ENCODE data around the gene NSUN2. TPM values are rescaled to one million over a fixed set of nuclear protein-coding genes. Genes with fewer than 3 reads are reported as not detected.
A peak's percentile ranks its signal among the peaks of the same experiment; 100 is the strongest.

The NSUN2 gene
- total and polyA plus RNA-seq, 7 experiments from 2014 or later = 25.4 to 87.2 (median 60.1) TPM

DNA sequence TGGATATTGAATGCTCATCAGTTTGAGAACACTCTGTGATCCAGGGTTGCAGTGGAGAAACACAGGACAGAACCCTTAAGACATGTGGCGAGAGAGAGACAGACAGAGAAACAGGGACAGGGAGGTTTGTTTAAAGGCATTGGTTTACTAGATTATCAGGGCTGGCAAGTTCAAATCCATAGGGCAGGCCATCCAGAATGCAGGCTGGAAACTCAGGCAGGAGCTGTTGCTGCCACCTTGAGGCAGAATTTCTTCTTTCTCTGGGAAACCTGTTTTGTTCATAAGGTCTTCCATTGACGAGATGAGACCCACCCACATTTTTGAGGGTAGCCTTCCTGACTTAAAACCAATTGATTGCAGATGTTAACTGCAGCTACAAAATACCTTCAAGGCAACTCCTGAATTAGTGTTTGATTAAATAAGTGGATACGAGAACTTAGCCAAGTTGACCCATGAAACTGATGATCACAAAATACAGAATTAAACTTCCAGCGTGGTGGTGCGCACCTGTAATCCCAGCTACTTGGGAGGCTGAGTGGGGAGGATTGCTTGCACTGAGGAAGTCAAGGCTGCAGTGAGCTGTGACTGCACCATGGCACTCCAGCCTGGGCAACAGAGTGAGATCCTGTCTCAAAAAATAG lies 55.9 kb downstream of the NSUN2 start:
- H3K9me3 Mint-ChIP-seq = peaks cover 0 to 2% (median 0%) of the 10 kb centered on the region in 11 donors
- Histone ChIP-seq H3K36me3 (ENCODE audit: control insufficient read depth in 2 of 3, insufficient read depth in 3 of 3, low read length in 3 of 3) (no peaks in the 10 kb centered on the region), H3K4me3 (ENCODE audit: low read length) (no peak overlapping the region), H3K4me1 (ENCODE audit: control insufficient read depth in 2 of 2, insufficient read depth in 2 of 2, low read length in 2 of 2) (no peaks in the 10 kb centered on the region), H3K27me3 (ENCODE audit: control insufficient read depth in 2 of 2, insufficient read depth in 2 of 2, low read length in 2 of 2) (no peaks in the 10 kb centered on the region), H3K27ac (ENCODE audit: low read depth, low read length) (no peak overlapping the region), H3K9me3 (ENCODE audit: control insufficient read depth in 2 of 3, low read length in 3 of 3) (no peaks in the 10 kb centered on the region)
- H3K36me3 Mint-ChIP-seq = no peaks in the 10 kb centered on the region
- no peak overlapping the region for H3K27ac Mint-ChIP-seq
- intact Hi-C loops (cut with micrococcal nuclease) = loop anchor here in 1 of 2 donors (1.0 kb wide), 2 partner anchors 285 to 1085 kb away; no protein-coding TSS in a partner anchor
- POLR2A ChIA-PET = no interaction called here
- no peak overlapping the region for H3K4me3 Mint-ChIP-seq
- no peaks in the 10 kb centered on the region for H3K4me1 Mint-ChIP-seq
- H3K27me3 Mint-ChIP-seq = peaks cover 22 to 48% (median 39%) of the 10 kb centered on the region in 5 donors
- CTCF ChIA-PET = interaction anchor here (1.2 kb wide), 1 partner anchor 282 kb away, joined by 4 read pairs; no protein-coding TSS in a partner anchor
- ATAC-seq (no peak), DNase-seq (peak in 2 of 9 donors; percentile 10 to 25)

DNA sequence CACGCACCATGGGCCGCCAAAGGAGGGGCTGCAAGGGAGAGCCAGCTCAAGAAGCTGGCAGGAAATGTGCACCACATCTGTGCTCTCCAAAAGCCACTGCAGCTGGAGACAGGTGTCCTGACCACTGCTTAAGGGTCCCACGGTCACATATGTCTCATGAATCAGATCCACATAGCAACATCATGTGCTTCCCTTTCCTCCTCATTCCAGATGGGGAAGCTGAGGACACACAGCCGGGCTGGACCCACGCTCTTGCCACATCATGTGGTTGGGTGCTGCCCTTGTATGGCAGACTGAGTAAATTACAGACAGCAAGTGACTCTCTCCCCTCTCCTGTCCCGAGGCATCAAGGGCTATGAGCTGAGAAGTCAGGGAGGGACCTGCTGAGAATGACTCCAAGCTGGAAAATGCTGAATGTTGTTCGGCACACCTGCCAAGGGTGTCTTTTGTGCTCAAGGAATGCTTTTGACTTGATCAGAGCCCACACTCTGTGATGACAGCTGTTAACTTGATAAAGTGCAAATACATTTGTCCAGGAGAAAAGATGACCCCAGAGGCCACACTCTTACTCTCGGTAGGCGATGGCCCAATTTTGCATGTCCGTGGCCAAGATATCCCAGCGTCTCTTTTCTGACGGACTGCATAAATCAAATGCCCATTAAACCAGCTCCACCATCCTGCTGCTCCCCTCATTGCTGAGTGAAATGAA lies 58.2 kb downstream of the NSUN2 start:
- Histone ChIP-seq H3K36me3 (ENCODE audit: control insufficient read depth in 2 of 3, insufficient read depth in 3 of 3, low read length in 3 of 3) (no peaks in the 10 kb centered on the region), H3K4me1 (ENCODE audit: control insufficient read depth in 2 of 2, insufficient read depth in 2 of 2, low read length in 2 of 2) (no peaks in the 10 kb centered on the region), H3K9me3 (ENCODE audit: control insufficient read depth in 2 of 3, low read length in 3 of 3) (no peaks in the 10 kb centered on the region), H3K4me3 (ENCODE audit: low read length) (no peak overlapping the region), H3K27ac (ENCODE audit: low read depth, low read length) (no peak overlapping the region), H3K27me3 (ENCODE audit: control insufficient read depth in 2 of 2, insufficient read depth in 2 of 2, low read length in 2 of 2) (no peaks in the 10 kb centered on the region)
- H3K4me1 Mint-ChIP-seq = no peaks in the 10 kb centered on the region
- POLR2A ChIA-PET = no interaction called here
- DNase-seq (no peak), ATAC-seq (no peak)
- CTCF ChIA-PET = no interaction called here
- H3K36me3 Mint-ChIP-seq = no peaks in the 10 kb centered on the region
- H3K27me3 Mint-ChIP-seq = peaks cover 3 to 28% (median 21%) of the 10 kb centered on the region in 5 donors
- H3K9me3 Mint-ChIP-seq = peaks cover 0 to 4% (median 0%) of the 10 kb centered on the region in 11 donors
- no peak overlapping the region for H3K4me3 Mint-ChIP-seq
- no peak overlapping the region for H3K27ac Mint-ChIP-seq
- intact Hi-C loops (cut with micrococcal nuclease) = no loop called here

DNA sequence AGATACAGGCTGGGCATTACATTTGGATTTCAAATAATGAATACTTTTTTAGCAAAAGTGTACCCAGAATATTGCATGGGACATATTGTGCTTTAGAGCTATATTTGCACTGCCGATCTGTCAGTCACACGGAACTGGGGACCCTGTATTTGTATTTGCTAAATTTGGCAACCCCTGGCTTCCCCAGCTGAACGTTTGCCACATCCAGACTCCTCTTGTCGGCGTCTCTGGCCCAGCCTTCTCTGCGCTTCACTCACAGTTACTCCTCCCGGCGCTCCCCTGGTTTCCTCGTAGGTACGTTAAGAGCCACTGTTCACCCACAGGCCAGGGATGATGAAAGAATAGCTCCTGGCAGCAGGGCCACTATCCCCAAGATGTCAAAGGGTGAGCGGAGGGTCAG lies 58.7 kb downstream of the NSUN2 start:
- Mint-ChIP-seq H3K36me3 (no peaks in the 10 kb centered on the region), H3K9me3 (peaks cover 0 to 4% (median 0%) of the 10 kb centered on the region in 11 donors), H3K4me1 (no peaks in the 10 kb centered on the region), H3K27me3 (peaks cover 3 to 28% (median 16%) of the 10 kb centered on the region in 5 donors), H3K4me3 (no peak overlapping the region), H3K27ac (peak overlapping the region in 1 of 9 donors; percentile 52)
- H3K27ac ChIP-seq (ENCODE audit: low read depth, low read length) = no peak overlapping the region
- no peak for DNase-seq
- H3K36me3 ChIP-seq (ENCODE audit: control insufficient read depth in 2 of 3, insufficient read depth in 3 of 3, low read length in 3 of 3) = no peaks in the 10 kb centered on the region
- ATAC-seq = no peak
- no peak overlapping the region for H3K4me3 ChIP-seq (ENCODE audit: low read length)
- no peaks in the 10 kb centered on the region for H3K27me3 ChIP-seq (ENCODE audit: control insufficient read depth in 2 of 2, insufficient read depth in 2 of 2, low read length in 2 of 2)
- intact Hi-C loops (cut with micrococcal nuclease) = no loop called here
- H3K4me1 ChIP-seq (ENCODE audit: control insufficient read depth in 2 of 2, insufficient read depth in 2 of 2, low read length in 2 of 2) = no peaks in the 10 kb centered on the region
- POLR2A ChIA-PET = no interaction called here
- no peaks in the 10 kb centered on the region for H3K9me3 ChIP-seq (ENCODE audit: control insufficient read depth in 2 of 3, low read length in 3 of 3)
- CTCF ChIA-PET = no interaction called here

DNA sequence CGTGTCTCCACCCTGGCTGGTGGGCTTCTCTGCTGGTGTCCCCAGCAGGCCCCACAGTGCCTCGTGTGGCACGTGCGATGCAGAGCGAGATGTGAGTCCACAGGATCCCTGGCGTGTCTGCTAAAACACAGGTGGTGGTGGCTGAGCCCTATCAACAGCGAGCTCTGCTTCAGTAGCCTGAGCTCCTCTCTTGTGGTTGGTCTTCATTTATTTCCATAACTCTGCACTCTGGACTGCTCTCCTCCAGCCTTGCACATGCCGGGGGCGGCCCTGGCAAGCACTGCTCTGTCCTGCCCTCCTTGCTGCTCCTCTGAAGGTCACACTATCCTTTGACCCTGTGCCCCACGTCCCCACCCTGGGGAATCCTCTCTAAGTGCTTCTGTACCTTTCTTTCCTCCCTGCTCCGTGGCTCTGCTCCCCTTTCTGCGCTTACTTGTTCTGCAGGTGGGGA lies 59.2 kb downstream of the NSUN2 start:
- Mint-ChIP-seq H3K27ac (peak overlapping the region in 1 of 9 donors; percentile 52), H3K36me3 (no peaks in the 10 kb centered on the region), H3K9me3 (peaks cover 0 to 4% (median 0%) of the 10 kb centered on the region in 11 donors), H3K27me3 (peaks cover 3 to 31% (median 16%) of the 10 kb centered on the region in 5 donors), H3K4me3 (no peak overlapping the region), H3K4me1 (no peaks in the 10 kb centered on the region)
- ChIA-PET CTCF (no interaction called here), POLR2A (no interaction called here)
- no peaks in the 10 kb centered on the region for H3K27me3 ChIP-seq (ENCODE audit: control insufficient read depth in 2 of 2, insufficient read depth in 2 of 2, low read length in 2 of 2)
- no peak for DNase-seq
- intact Hi-C loops (cut with micrococcal nuclease) = no loop called here
- H3K4me1 ChIP-seq (ENCODE audit: control insufficient read depth in 2 of 2, insufficient read depth in 2 of 2, low read length in 2 of 2) = no peaks in the 10 kb centered on the region
- no peak overlapping the region for H3K27ac ChIP-seq (ENCODE audit: low read depth, low read length)
- H3K4me3 ChIP-seq (ENCODE audit: low read length) = no peak overlapping the region
- H3K36me3 ChIP-seq (ENCODE audit: control insufficient read depth in 2 of 3, insufficient read depth in 3 of 3, low read length in 3 of 3) = no peaks in the 10 kb centered on the region
- ATAC-seq = no peak
- H3K9me3 ChIP-seq (ENCODE audit: control insufficient read depth in 2 of 3, low read length in 3 of 3) = no peaks in the 10 kb centered on the region

DNA sequence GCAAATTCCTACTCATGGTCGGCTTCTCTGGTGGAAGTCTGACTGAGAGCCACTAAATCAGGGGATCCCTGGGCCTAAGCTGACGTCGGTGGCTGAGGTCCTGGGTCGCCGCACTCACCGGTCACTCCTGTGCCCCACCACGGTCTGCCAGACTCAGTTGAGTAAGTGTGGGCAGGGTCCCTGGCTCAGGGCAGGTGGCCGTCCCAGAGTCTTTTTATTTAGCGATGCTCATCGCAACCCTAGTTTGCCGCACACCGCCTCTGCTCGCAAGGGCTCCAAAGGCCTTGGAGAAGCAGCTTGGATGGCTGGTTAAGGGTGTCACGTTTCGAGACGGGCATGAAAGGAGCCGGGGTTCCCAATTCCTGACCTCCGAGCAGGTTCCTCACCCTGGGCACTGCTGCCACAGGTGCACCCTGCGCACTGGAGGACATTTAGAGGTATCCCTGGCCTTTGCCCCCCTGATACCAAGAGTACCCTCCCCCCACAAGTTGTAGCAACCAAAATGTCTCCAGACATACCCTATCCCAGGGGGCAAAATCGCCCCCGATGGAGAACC lies 59.9 kb downstream of the NSUN2 start:
- intact Hi-C loops (cut with micrococcal nuclease) = no loop called here
- Histone ChIP-seq H3K4me3 (ENCODE audit: low read length) (no peak overlapping the region), H3K9me3 (ENCODE audit: control insufficient read depth in 2 of 3, low read length in 3 of 3) (no peaks in the 10 kb centered on the region), H3K27me3 (ENCODE audit: control insufficient read depth in 2 of 2, insufficient read depth in 2 of 2, low read length in 2 of 2) (no peaks in the 10 kb centered on the region), H3K36me3 (ENCODE audit: control insufficient read depth in 2 of 3, insufficient read depth in 3 of 3, low read length in 3 of 3) (no peaks in the 10 kb centered on the region), H3K27ac (ENCODE audit: low read depth, low read length) (no peak overlapping the region), H3K4me1 (ENCODE audit: control insufficient read depth in 2 of 2, insufficient read depth in 2 of 2, low read length in 2 of 2) (no peaks in the 10 kb centered on the region)
- H3K36me3 Mint-ChIP-seq = no peaks in the 10 kb centered on the region
- peaks cover 0 to 4% (median 0%) of the 10 kb centered on the region in 11 donors for H3K9me3 Mint-ChIP-seq
- H3K27ac Mint-ChIP-seq = no peak overlapping the region
- no peak for DNase-seq
- ATAC-seq = peak; percentile 7
- H3K4me1 Mint-ChIP-seq = no peaks in the 10 kb centered on the region
- H3K4me3 Mint-ChIP-seq = no peak overlapping the region
- peaks cover 0 to 27% (median 17%) of the 10 kb centered on the region in 5 donors for H3K27me3 Mint-ChIP-seq
- POLR2A ChIA-PET = interaction anchor here (0.6 kb wide), 2 partner anchors 32 to 81 kb away, joined by 3 to 5 read pairs; no protein-coding TSS in a partner anchor
- CTCF ChIA-PET = no interaction called here

DNA sequence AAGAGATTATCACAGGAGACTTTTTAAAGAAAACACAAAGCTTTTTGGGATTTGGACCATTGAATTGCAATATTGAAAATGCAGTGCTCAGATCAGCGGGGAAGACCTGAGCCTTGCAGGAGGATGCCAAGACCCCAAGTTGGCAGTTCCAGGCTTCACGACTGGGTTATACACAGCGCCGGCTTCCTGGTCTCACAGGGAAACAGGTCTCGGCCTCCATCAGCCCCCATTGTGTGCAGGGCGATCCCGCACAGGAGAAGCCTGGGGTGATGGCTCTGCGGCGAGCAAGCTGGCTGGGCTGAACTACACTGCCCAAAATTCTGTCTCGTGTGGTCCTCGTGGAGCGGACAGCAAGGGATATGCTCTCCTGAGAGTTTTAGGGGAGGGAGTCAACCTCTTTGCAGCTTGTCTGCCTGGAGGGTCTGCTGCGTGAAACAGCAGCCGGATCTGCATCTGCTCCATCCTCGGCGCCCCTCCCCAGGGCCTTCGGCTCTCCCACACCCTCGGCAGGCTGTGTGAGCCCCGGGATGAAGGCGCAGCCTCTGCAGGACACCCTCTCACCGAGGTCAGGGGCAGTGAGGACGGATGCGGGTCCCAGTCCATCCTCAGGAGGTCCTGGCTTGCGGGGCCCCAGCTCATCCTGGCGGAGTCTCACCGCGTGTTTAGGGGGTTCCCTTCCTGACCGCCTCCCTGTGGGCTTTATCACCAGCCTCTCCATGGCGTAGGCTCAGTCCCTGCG lies 60.6 kb downstream of the NSUN2 start:
- H3K9me3 ChIP-seq (ENCODE audit: control insufficient read depth in 2 of 3, low read length in 3 of 3) = no peaks in the 10 kb centered on the region
- no peak overlapping the region for H3K4me3 ChIP-seq (ENCODE audit: low read length)
- H3K36me3 Mint-ChIP-seq = no peaks in the 10 kb centered on the region
- no peak overlapping the region for H3K4me3 Mint-ChIP-seq
- H3K27me3 Mint-ChIP-seq = peaks cover 0 to 25% (median 19%) of the 10 kb centered on the region in 5 donors
- POLR2A ChIA-PET = interaction anchor here (0.6 kb wide), 2 partner anchors 33 to 81 kb away, joined by 3 to 5 read pairs; no protein-coding TSS in a partner anchor
- H3K4me1 Mint-ChIP-seq = no peaks in the 10 kb centered on the region
- H3K27ac ChIP-seq (ENCODE audit: low read depth, low read length) = no peak overlapping the region
- ATAC-seq = peak; percentile 11
- no peaks in the 10 kb centered on the region for H3K36me3 ChIP-seq (ENCODE audit: control insufficient read depth in 2 of 3, insufficient read depth in 3 of 3, low read length in 3 of 3)
- H3K4me1 ChIP-seq (ENCODE audit: control insufficient read depth in 2 of 2, insufficient read depth in 2 of 2, low read length in 2 of 2) = no peaks in the 10 kb centered on the region
- peaks cover 0 to 2% (median 0%) of the 10 kb centered on the region in 11 donors for H3K9me3 Mint-ChIP-seq
- CTCF ChIA-PET = no interaction called here
- intact Hi-C loops (cut with micrococcal nuclease) = no loop called here
- no peaks in the 10 kb centered on the region for H3K27me3 ChIP-seq (ENCODE audit: control insufficient read depth in 2 of 2, insufficient read depth in 2 of 2, low read length in 2 of 2)
- H3K27ac Mint-ChIP-seq = no peak overlapping the region
- no peak for DNase-seq
